ENCODE data around the gene VRK3.

GRCh38 chr19:49956115-49956495, 69.1 kb downstream of the VRK3 start:
- TF ChIP-seq CTCF (conservative IDR thresholded peaks at IDR 0.05) = no peak
- TF ChIP-seq EZH2 (IDR thresholded peaks at IDR 0.05; ENCODE audit: low read depth) = no peak

Data from PC-9 (cell line).